22Rv1 (cell line): Measurements from ENCODE around the gene SUGCT.

Experiments used
- H3K27ac ChIP-seq: fragments of 450-650 bp; 2 replicates; pipeline ENCODE4 v1.5.1; 2017
- CTCF ChIP-seq: fragments of 450-650 bp; IDR thresholded peaks from 2 replicates; pipeline ENCODE4 v1.5.1; 2017; ENCODE audit warnings: mild to moderate bottlenecking
- ZFX ChIP-seq: fragments of 450-650 bp; IDR thresholded peaks from 2 replicates; pipeline ENCODE4 v1.6.1; 2017; ENCODE audit warnings: antibody characterized with exemption, borderline replicate concordance

SUGCT gene

GRCh38 chr7:40805361-40805760 lies 670.6 kb downstream of the SUGCT start:
- no peak overlapping the region for H3K27ac ChIP-seq
- no peak for TF ChIP-seq ZFX

GRCh38 chr7:40808378-40808942 lies 673.7 kb downstream of the SUGCT start:
- no peak overlapping the region for H3K27ac ChIP-seq
- no peak for TF ChIP-seq ZFX
- TF ChIP-seq CTCF: no peak

GRCh38 chr7:40810274-40810673 lies 675.5 kb downstream of the SUGCT start:
- TF ChIP-seq ZFX (no peak), CTCF (no peak)
- H3K27ac ChIP-seq: no peak overlapping the region

- no peak overlapping the region for H3K27ac ChIP-seq
- TF ChIP-seq CTCF (no peak), ZFX (no peak)
Measured at GRCh38 chr7:40811666-40812065, 676.9 kb downstream of the SUGCT start.

GRCh38 chr7:40815022-40815421 lies 680.2 kb downstream of the SUGCT start:
- H3K27ac ChIP-seq: no peak overlapping the region
- no peak for TF ChIP-seq ZFX

- TF ChIP-seq ZFX (no peak), CTCF (no peak)
- no peak overlapping the region for H3K27ac ChIP-seq
Measured at GRCh38 chr7:40815512-40815911, 680.7 kb downstream of the SUGCT start.

- no peak overlapping the region for H3K27ac ChIP-seq
- no peak for TF ChIP-seq ZFX
- TF ChIP-seq CTCF: no peak
Measured at GRCh38 chr7:40822861-40823260, 688.1 kb downstream of the SUGCT start.

GRCh38 chr7:40824461-40824860 lies 689.7 kb downstream of the SUGCT start:
- no peak overlapping the region for H3K27ac ChIP-seq
- TF ChIP-seq ZFX (no peak), CTCF (no peak)
